ENCODE measurements around the gene BEST4.
"Not testable (repeated sequence)": the region's sequence is repeated elsewhere in the genome, so short reads cannot be mapped to it uniquely, and the experiment has no call there.

Gene BEST4

GRCh38 chr1:44801491-44802305 lies 13.7 kb upstream of the BEST4 start:
- no peak for DNase-seq

GRCh38 chr1:44799770-44800584 lies 12.0 kb upstream of the BEST4 start, which contains the start of gene PLK3:
PLK3 (plus strand) TSS chr1:44800377; CDS start chr1:44800464, 87 bp downstream.
- DNase-seq = peak; percentile 99 to 100

- no peak for DNase-seq
Measured at GRCh38 chr1:44798481-44799365, 10.8 kb upstream of the BEST4 start.

GRCh38 chr1:44797886-44798285 lies 9.9 kb upstream of the BEST4 start:
- not testable (repeated sequence) for DNase-seq

GRCh38 chr1:44792736-44793502 lies 4.9 kb upstream of the BEST4 start:
- no peak for DNase-seq

- DNase-seq = no peak
Measured at GRCh38 chr1:44790968-44791801, 3.2 kb upstream of the BEST4 start.

- DNase-seq = no peak
Measured at GRCh38 chr1:44787506-44787905, 464 bp downstream of the BEST4 start.

- no peak for DNase-seq
Measured at GRCh38 chr1:44786841-44787426, 1.0 kb downstream of the BEST4 start.

GRCh38 chr1:44786138-44786840 lies 1.7 kb downstream of the BEST4 start:
- peak; percentile 60 to 88 for DNase-seq

- DNase-seq = no peak
Measured at GRCh38 chr1:44785501-44786137, 2.4 kb downstream of the BEST4 start.

- DNase-seq = no peak
Measured at GRCh38 chr1:44785029-44785380, 3.0 kb downstream of the BEST4 start.

- DNase-seq = peak in 1 of 2 experiments; percentile 67
Measured at GRCh38 chr1:44784094-44785028, 3.6 kb downstream of the BEST4 start.

GRCh38 chr1:44783697-44784093 lies 4.3 kb downstream of the BEST4 start:
- no peak for DNase-seq

GRCh38 chr1:44780583-44781121 lies 7.3 kb downstream of the BEST4 start:
- no peak for DNase-seq

GRCh38 chr1:44778705-44779576 lies 9.0 kb downstream of the BEST4 start:
- DNase-seq = no peak

- no peak for DNase-seq
Measured at GRCh38 chr1:44777969-44778635, 9.9 kb downstream of the BEST4 start.

GRCh38 chr1:44777547-44777946 lies 10.4 kb downstream of the BEST4 start:
- no peak for DNase-seq
